ENCODE measurements around the gene PPAN.

GRCh38 chr19:10141479-10141878 is 35.3 kb downstream of the PPAN start:
- TF ChIP-seq CTCF (IDR thresholded peaks at IDR 0.05), result no peak
- no peak for TF ChIP-seq POLR2A (IDR thresholded peaks at IDR 0.05)

Measured in lower leg skin (tissue), 3 donors.